22Rv1 (cell line): ENCODE measurements around the gene TTBK1.

Experiments
- CTCF ChIP-seq: fragments of 450-650 bp; IDR thresholded peaks from 2 replicates; pipeline ENCODE4 v1.5.1; 2017; ENCODE audit warnings: mild to moderate bottlenecking
- ZFX ChIP-seq: fragments of 450-650 bp; IDR thresholded peaks from 2 replicates; pipeline ENCODE4 v1.6.1; 2017; ENCODE audit warnings: antibody characterized with exemption, borderline replicate concordance

- TF ChIP-seq CTCF (no peak), ZFX (no peak)
These were observed 17.5 kb downstream of the TTBK1 start for GRCh38 chr6:43260791-43261190.
